NCI-H446 treated with DMSO at 0.1 percent for 48 hours (cell line): Measurements from ENCODE around the gene MEGF11.
A peak's percentile ranks its signal among the peaks of the same experiment; 100 is the strongest.
"Not testable (repeated sequence)": the region's sequence is repeated elsewhere in the genome, so short reads cannot be mapped to it uniquely, and the experiment has no call there.

Source experiments
- DNase-seq: peaks from one replicate; lab custom pipeline; 2025; lab: John Stamatoyannopoulos, UW

MEGF11 gene

GRCh38 chr15:66029650-66030049, 223.9 kb downstream of the MEGF11 start:
- no peak for DNase-seq

- DNase-seq, result no peak
Observed at GRCh38 chr15:66027268-66027805, 226.2 kb downstream of the MEGF11 start.

- DNase-seq, result no peak
Observed at GRCh38 chr15:66025972-66026371, 227.6 kb downstream of the MEGF11 start.

- DNase-seq, result peak; percentile 28
Observed at GRCh38 chr15:66025015-66025452, 228.5 kb downstream of the MEGF11 start.

- DNase-seq, result no peak
Observed at GRCh38 chr15:66024116-66024515, 229.4 kb downstream of the MEGF11 start.

GRCh38 chr15:66023311-66023972, 230.1 kb downstream of the MEGF11 start:
- DNase-seq, result no peak

- no peak for DNase-seq
Observed at GRCh38 chr15:66022163-66022525, 231.4 kb downstream of the MEGF11 start.

GRCh38 chr15:66021496-66022162, 231.9 kb downstream of the MEGF11 start:
- no peak for DNase-seq

GRCh38 chr15:66019826-66020398, 233.6 kb downstream of the MEGF11 start:
- DNase-seq, result no peak

- no peak for DNase-seq
Observed at GRCh38 chr15:66019368-66019767, 234.2 kb downstream of the MEGF11 start.

GRCh38 chr15:66018488-66018797, 235.1 kb downstream of the MEGF11 start:
- DNase-seq, result no peak

- DNase-seq, result no peak
Observed at GRCh38 chr15:66017792-66018487, 235.6 kb downstream of the MEGF11 start.

GRCh38 chr15:66017000-66017399, 236.6 kb downstream of the MEGF11 start:
- DNase-seq, result no peak

- no peak for DNase-seq
Observed at GRCh38 chr15:66016199-66016598, 237.4 kb downstream of the MEGF11 start.

- no peak for DNase-seq
Observed at GRCh38 chr15:66014635-66015182, 238.8 kb downstream of the MEGF11 start.

GRCh38 chr15:66014022-66014421, 239.5 kb downstream of the MEGF11 start:
- DNase-seq, result no peak

- DNase-seq, result no peak
Observed at GRCh38 chr15:66008940-66009562, 244.5 kb downstream of the MEGF11 start.

- DNase-seq, result no peak
Observed at GRCh38 chr15:66007663-66008262, 245.8 kb downstream of the MEGF11 start.

- DNase-seq, result no peak
Observed at GRCh38 chr15:66006986-66007385, 246.6 kb downstream of the MEGF11 start.

- no peak for DNase-seq
Observed at GRCh38 chr15:66004618-66005262, 248.8 kb downstream of the MEGF11 start.

- DNase-seq, result not testable (repeated sequence)
Observed at GRCh38 chr15:66003129-66003528, 250.4 kb downstream of the MEGF11 start.
